Bronchial epithelial cell (primary cell): ENCODE results near the gene RASL11A. TPM values are rescaled to one million over a fixed set of nuclear protein-coding genes. Genes with fewer than 3 reads are reported as not detected.

ENCODE experiments used
- DNase-seq: peaks from one replicate; pipeline ENCODE4 v3.0.0-alpha.2; 2010; ENCODE audit warnings: low read depth
- FAIRE-seq: peaks from 2 replicates; lab custom pipeline; 2011; peaks lifted over from hg19 to GRCh38; lab: Jason Lieb, UNC
- H3K27me3 ChIP-seq: 2 replicates; pipeline ENCODE4 v1.5.1; 2011; ENCODE audit warnings: low read length; ENCODE audit not compliant: control insufficient read depth, insufficient read depth
- H3K36me3 ChIP-seq: 2 replicates; pipeline ENCODE4 v1.5.1; 2011; ENCODE audit warnings: low read length; ENCODE audit not compliant: control insufficient read depth, insufficient read depth
- H3K4me3 ChIP-seq: 2 replicates; pipeline ENCODE4 v1.5.1; 2011; ENCODE audit warnings: mild to moderate bottlenecking, low read depth, low read length, control low read depth
- total RNA-seq: library from RNA; depleted of rRNA; stranded (reverse); fragments of >200 nt; gene quantifications from 2 replicates; pipeline ENCODE4 v1.2.1, GENCODE V29; 2014
- TF ChIP-seq, protein P1 (sequence below): IDR thresholded peaks from 2 replicates; pipeline ENCODE4 v1.5.1; 2011; ENCODE audit warnings: mild to moderate bottlenecking, moderate library complexity, low read length, control low read depth, inconsistent platforms; ENCODE audit not compliant: insufficient read depth, severe bottlenecking

Gene RASL11A
- total RNA-seq, 1 donor from 2014 or later = 1.1 TPM

DNA sequence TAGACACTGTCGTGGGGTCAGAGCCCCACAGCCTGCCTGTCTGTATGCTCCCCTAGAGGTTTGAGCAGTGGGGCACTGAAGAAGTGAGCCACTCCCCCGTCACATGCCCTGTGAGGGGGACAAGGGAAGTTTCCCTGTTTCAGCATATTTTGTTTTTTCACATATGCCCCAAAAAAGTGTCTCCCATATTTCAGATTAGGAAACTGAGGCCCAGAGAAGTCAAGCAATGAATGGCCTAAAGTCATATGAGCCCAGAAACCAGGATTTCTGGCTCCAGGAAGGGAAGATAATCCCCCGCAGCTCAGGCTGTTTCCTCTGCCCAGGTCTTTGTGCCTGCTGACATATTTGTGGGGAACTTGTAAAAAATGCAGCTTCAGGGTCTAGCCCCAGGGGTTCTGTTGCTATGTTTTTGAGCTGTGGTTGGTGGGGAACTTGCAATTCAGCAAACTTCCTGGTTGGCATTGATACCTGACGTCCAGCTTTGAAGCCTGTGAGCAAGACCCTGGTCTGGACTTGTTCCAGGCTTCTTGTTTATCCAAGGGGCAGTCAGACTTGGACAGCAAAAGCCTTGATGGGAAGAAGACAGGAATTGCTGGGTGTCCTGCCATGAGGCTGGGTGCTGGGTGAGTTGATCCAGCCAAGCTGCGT, 9.5 kb downstream of the RASL11A start:
- FAIRE-seq (no peak), DNase-seq (no peak)
- TF ChIP-seq, protein P1, sequence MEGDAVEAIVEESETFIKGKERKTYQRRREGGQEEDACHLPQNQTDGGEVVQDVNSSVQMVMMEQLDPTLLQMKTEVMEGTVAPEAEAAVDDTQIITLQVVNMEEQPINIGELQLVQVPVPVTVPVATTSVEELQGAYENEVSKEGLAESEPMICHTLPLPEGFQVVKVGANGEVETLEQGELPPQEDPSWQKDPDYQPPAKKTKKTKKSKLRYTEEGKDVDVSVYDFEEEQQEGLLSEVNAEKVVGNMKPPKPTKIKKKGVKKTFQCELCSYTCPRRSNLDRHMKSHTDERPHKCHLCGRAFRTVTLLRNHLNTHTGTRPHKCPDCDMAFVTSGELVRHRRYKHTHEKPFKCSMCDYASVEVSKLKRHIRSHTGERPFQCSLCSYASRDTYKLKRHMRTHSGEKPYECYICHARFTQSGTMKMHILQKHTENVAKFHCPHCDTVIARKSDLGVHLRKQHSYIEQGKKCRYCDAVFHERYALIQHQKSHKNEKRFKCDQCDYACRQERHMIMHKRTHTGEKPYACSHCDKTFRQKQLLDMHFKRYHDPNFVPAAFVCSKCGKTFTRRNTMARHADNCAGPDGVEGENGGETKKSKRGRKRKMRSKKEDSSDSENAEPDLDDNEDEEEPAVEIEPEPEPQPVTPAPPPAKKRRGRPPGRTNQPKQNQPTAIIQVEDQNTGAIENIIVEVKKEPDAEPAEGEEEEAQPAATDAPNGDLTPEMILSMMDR = no peak
- Histone ChIP-seq H3K27me3 (no peaks in the 10 kb centered on the region), H3K36me3 (no peaks in the 10 kb centered on the region), H3K4me3 (no peak overlapping the region)

GRCh38 chr13:27280841-27281240, 10.2 kb downstream of the RASL11A start:
- FAIRE-seq (no peak), DNase-seq (no peak)
- TF ChIP-seq, protein P1 = no peak
- H3K36me3 ChIP-seq = no peaks in the 10 kb centered on the region
- no peak overlapping the region for H3K4me3 ChIP-seq
- no peaks in the 10 kb centered on the region for H3K27me3 ChIP-seq

GRCh38 chr13:27281420-27281819, 10.8 kb downstream of the RASL11A start:
- DNase-seq = no peak
- Histone ChIP-seq H3K4me3 (no peak overlapping the region), H3K36me3 (no peaks in the 10 kb centered on the region), H3K27me3 (no peaks in the 10 kb centered on the region)
- TF ChIP-seq, protein P1 = no peak
- FAIRE-seq = no peak

- FAIRE-seq = no peak
Observed at GRCh38 chr13:27283906-27284493, 13.4 kb downstream of the RASL11A start.

GRCh38 chr13:27288392-27288791, 17.8 kb downstream of the RASL11A start:
- no peak for DNase-seq
- H3K27me3 ChIP-seq = no peaks in the 10 kb centered on the region
- H3K36me3 ChIP-seq = no peaks in the 10 kb centered on the region
- TF ChIP-seq, protein P1 = no peak
- no peak for FAIRE-seq
- H3K4me3 ChIP-seq = no peak overlapping the region

More at GRCh38 chr13:27283906-27284493, 13.4 kb downstream of the RASL11A start:
- Histone ChIP-seq H3K27me3 (no peaks in the 10 kb centered on the region), H3K4me3 (no peak overlapping the region), H3K36me3 (no peaks in the 10 kb centered on the region)
- TF ChIP-seq, protein P1 = peak; percentile 37
- DNase-seq = no peak
